Measurements from ENCODE around the gene DICER1. TPM values are rescaled to one million over a fixed set of nuclear protein-coding genes. Genes with fewer than 3 reads are reported as not detected.

Gene DICER1, protein sequence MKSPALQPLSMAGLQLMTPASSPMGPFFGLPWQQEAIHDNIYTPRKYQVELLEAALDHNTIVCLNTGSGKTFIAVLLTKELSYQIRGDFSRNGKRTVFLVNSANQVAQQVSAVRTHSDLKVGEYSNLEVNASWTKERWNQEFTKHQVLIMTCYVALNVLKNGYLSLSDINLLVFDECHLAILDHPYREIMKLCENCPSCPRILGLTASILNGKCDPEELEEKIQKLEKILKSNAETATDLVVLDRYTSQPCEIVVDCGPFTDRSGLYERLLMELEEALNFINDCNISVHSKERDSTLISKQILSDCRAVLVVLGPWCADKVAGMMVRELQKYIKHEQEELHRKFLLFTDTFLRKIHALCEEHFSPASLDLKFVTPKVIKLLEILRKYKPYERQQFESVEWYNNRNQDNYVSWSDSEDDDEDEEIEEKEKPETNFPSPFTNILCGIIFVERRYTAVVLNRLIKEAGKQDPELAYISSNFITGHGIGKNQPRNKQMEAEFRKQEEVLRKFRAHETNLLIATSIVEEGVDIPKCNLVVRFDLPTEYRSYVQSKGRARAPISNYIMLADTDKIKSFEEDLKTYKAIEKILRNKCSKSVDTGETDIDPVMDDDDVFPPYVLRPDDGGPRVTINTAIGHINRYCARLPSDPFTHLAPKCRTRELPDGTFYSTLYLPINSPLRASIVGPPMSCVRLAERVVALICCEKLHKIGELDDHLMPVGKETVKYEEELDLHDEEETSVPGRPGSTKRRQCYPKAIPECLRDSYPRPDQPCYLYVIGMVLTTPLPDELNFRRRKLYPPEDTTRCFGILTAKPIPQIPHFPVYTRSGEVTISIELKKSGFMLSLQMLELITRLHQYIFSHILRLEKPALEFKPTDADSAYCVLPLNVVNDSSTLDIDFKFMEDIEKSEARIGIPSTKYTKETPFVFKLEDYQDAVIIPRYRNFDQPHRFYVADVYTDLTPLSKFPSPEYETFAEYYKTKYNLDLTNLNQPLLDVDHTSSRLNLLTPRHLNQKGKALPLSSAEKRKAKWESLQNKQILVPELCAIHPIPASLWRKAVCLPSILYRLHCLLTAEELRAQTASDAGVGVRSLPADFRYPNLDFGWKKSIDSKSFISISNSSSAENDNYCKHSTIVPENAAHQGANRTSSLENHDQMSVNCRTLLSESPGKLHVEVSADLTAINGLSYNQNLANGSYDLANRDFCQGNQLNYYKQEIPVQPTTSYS (N-terminal part only)
- total RNA-seq (2022; extraction: Qiagen RNA extraction) = 16.6 to 25.2 TPM (median 22.3 TPM) in 5 replicates

DNA sequence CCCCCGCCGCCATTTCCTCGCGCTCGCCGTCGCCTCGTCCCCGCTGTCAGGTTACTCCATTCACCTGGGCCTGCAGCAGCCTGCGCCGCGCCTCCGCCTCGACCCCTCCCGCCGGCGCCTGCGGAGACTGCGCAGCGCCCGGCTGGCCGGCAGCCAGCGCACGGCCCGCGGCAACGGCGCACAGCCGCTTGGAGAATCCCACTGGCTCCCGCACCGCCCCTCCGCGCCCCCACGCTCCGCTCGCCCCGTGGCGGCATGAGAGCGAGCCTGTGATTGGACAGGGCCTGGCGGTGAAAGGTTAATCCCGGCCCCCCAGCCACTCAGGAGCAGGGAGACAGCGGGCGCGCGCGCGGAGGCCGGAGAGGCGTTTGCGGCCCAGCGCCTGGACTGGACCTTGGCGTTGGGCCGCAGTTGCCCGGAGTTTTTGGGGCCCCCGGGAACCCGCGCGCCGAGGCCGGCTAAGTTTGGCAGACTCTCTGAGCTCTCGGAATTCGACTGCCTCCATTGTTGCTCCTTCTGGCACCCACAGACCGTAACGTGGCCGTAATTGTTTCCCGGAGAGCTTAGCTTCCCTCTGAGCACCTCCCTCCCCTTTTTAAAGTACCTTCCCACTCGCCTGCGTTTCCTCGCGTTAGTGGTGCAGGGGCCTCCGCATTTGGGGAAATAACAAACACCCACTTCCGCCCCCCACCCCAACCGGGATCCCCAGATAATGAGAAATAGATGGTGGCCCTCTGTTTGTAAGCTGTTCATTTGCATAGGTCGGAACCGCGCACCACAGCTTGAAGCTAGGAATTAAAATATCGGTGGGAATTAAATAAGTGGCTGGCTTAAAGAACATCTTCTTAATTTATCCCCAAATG lies at the start of gene DICER1:
Gene DICER1, minus strand, starts transcription at position 203 of the 863 bp plus-strand sequence. CDS start 24,071 bp downstream, outside the sequence.

Other genes with a start within 250 kb of the DICER1 start
- gene CLMN, start 162.4 kb upstream of the DICER1 start, total RNA-seq (2022; extraction: Qiagen RNA extraction) = 5.0 to 7.4 TPM (median 6.0 TPM) in 5 replicates

Data from A549 treated with Hydrocortisone at 1 μM for 4 hours (cell line).